ENCODE results near the gene PRSS21. TPM values are rescaled to one million over a fixed set of nuclear protein-coding genes. Genes with fewer than 3 reads are reported as not detected.

The PRSS21 gene
- total RNA-seq, 2 experiments from 2014 or later: 68.7 to 69.6 TPM

DNA sequence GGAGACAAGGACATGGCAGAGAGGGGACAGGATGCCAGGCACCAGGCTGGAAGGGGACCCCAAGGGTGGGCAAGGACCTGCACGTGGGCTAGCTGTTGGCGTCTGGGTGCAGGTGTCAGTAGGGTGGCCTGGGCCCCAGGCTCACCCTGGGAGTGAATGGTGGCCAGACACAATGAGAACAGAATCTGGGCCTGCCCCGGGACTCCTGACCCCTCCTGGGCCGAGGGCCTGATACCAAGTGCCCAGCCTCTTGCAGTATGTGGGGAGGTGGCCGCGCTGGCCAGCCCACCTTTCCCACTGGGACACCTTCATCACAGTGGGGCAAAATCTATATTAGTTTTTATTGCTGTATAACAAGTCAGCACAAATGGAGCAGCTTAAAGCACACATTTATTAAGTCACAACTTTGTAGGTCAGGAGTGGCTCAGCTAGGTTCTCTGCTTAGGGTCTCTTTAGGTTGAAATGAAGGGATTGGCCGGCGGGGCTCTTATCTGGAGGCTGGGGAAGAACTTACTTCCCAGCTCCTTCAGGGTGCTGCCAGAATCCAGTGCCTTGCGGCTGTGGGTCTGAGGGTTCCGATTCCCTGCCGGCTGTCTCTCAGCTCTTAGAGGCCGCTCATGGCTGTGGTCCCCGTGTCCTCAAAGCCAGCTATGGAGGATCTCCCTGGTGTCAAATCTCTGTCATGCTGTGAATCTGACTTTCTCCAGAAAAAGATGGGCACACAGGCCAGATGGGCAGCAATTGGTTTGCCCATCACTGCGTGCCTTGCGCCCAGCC lies 33.3 kb upstream of the PRSS21 start:
- no peaks in the 10 kb centered on the region for H3K9me2 ChIP-seq (ENCODE audit: insufficient read depth, low read length)
- H3K36me3 ChIP-seq (ENCODE audit: insufficient read depth, low read length): no peaks in the 10 kb centered on the region
- TF ChIP-seq, protein P1, sequence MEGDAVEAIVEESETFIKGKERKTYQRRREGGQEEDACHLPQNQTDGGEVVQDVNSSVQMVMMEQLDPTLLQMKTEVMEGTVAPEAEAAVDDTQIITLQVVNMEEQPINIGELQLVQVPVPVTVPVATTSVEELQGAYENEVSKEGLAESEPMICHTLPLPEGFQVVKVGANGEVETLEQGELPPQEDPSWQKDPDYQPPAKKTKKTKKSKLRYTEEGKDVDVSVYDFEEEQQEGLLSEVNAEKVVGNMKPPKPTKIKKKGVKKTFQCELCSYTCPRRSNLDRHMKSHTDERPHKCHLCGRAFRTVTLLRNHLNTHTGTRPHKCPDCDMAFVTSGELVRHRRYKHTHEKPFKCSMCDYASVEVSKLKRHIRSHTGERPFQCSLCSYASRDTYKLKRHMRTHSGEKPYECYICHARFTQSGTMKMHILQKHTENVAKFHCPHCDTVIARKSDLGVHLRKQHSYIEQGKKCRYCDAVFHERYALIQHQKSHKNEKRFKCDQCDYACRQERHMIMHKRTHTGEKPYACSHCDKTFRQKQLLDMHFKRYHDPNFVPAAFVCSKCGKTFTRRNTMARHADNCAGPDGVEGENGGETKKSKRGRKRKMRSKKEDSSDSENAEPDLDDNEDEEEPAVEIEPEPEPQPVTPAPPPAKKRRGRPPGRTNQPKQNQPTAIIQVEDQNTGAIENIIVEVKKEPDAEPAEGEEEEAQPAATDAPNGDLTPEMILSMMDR (conservative IDR thresholded peaks at IDR 0.05; ENCODE audit: low read length): no peak
- TF ChIP-seq EZH2phosphoT487 (IDR thresholded peaks at IDR 0.05; ENCODE audit: borderline replicate concordance, low read depth, low read length): no peak
- H3K27ac ChIP-seq (ENCODE audit: low read depth, low read length, poor library complexity, severe bottlenecking): no peak overlapping the region
- H4K20me1 ChIP-seq (ENCODE audit: insufficient read depth, low read length): no peaks in the 10 kb centered on the region
- no peaks in the 10 kb centered on the region for H3K9me3 ChIP-seq (ENCODE audit: low read length)
- intact Hi-C loops (cut with micrococcal nuclease; ENCODE audit: unreplicated experiment): no loop called here
- BruUV-seq (replicated peaks): no TSS peak
- H3K79me2 ChIP-seq (ENCODE audit: insufficient read depth, low read depth, low read length): no peaks in the 10 kb centered on the region
- ChIA-PET CTCF (ENCODE audit: unreplicated experiment) (no interaction called here), POLR2A (no interaction called here)
- H2AFZ ChIP-seq (ENCODE audit: low read length): no peak overlapping the region
- DNase-seq (ENCODE audit: low spot score): no peak
- H3K4me1 ChIP-seq (ENCODE audit: insufficient read depth, low read length, poor library complexity, severe bottlenecking): no peaks in the 10 kb centered on the region
- H3K4me2 ChIP-seq (ENCODE audit: low read length): no peak overlapping the region
- no peak overlapping the region for H3K4me3 ChIP-seq (ENCODE audit: low read depth, low read length, poor library complexity, severe bottlenecking)

DNA sequence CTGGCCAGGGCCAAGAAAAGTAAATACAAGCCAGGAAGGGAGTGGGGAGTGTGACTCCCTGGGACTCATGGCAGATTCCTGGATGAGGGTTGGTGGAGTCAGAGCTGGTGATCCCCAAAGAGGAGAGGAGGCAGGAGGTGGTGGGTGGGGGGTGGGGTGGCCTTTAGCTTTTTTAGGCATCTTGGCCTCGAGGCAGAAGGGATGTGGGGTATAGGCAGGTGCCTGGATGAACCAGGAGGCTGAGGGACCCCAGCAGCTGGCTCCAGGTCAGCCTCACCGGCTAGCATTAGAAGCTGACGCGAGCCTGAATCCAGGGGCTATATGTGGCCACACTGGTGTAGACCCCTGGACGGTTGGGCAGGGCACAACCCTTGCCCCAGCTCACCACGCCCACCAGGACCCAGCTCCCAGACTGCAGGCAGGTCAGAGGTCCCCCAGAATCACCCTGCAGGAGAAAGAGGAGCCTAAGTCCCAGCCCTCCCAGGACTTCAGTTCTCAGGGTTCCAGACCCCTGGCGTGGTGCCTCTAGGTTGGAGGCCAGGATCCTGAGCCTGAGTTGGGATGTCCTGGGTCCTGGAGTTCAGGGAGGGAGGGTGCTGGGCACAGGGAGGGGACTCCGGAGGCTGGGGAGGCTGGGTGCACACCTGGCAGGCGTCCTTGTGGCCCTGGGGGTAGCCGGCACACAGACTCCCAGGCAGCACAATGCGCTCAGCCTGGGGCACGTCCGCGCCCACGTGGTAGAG lies 32.5 kb upstream of the PRSS21 start:
- no peaks in the 10 kb centered on the region for H3K36me3 ChIP-seq (ENCODE audit: insufficient read depth, low read length)
- no peaks in the 10 kb centered on the region for H3K4me1 ChIP-seq (ENCODE audit: insufficient read depth, low read length, poor library complexity, severe bottlenecking)
- H3K4me3 ChIP-seq (ENCODE audit: low read depth, low read length, poor library complexity, severe bottlenecking): no peak overlapping the region
- H3K27ac ChIP-seq (ENCODE audit: low read depth, low read length, poor library complexity, severe bottlenecking): no peak overlapping the region
- CTCF ChIA-PET (ENCODE audit: unreplicated experiment): no interaction called here
- DNase-seq (ENCODE audit: low spot score): no peak
- intact Hi-C loops (cut with micrococcal nuclease; ENCODE audit: unreplicated experiment): no loop called here
- no TSS peak for BruUV-seq (replicated peaks)
- H3K9me2 ChIP-seq (ENCODE audit: insufficient read depth, low read length): no peaks in the 10 kb centered on the region
- H4K20me1 ChIP-seq (ENCODE audit: insufficient read depth, low read length): no peaks in the 10 kb centered on the region
- H3K79me2 ChIP-seq (ENCODE audit: insufficient read depth, low read depth, low read length): no peaks in the 10 kb centered on the region
- no peaks in the 10 kb centered on the region for H3K9me3 ChIP-seq (ENCODE audit: low read length)
- POLR2A ChIA-PET: no interaction called here
- H3K4me2 ChIP-seq (ENCODE audit: low read length): no peak overlapping the region
- no peak for TF ChIP-seq EZH2phosphoT487 (IDR thresholded peaks at IDR 0.05; ENCODE audit: borderline replicate concordance, low read depth, low read length)
- TF ChIP-seq, protein P1 (conservative IDR thresholded peaks at IDR 0.05; ENCODE audit: low read length): no peak
- no peak overlapping the region for H2AFZ ChIP-seq (ENCODE audit: low read length)
